NCI-H1417 (cell line): ENCODE measurements around the gene COG5.

ENCODE experiments used
- DNase-seq, 3 experiments: peaks; one replicate each; lab custom pipeline; 2025; lab: John Stamatoyannopoulos, UW

COG5 gene

DNA sequence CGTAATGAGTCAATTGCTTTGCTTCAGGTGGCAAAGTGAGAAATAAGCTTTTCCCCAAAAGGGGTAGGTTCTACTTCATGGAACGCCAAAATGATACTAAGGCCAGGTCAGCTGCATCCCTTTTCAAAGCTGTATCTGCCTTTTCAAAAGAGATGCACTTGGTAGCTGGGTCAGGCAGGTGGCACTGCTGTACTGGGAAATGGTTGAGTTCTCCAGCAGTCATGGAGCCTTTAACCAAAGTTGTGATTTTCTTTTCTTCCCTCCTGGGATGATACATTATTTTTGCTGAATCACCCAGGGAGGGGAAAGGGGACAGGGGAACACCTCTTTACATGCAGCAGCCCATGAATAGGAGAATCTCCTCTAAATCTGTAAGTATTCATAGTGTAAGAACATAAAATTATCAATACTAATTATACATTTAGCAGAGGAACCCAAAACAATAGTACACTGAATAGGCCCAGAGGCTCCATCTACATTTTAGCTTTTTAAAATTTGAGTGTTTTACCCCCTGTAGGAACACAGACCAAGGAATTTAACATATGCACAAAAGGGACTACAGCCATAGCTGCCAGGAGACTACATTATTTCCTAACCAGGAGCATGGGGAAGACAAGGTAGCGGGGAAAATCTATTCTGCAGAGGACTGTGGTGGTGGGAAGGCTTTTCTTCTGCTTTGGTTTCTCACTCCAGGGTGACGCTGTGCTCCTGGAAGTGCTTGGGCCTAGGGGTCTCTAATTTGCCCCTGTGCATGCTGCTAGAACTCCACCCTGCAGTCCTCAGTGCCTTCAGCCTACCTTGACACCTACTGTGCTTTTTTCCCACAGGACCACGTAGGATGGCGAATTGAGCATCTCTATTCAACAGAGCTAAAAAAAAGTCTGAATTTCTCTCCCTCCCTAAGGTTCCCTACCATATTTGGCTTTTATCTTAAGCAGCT lies 100.3 kb downstream of the COG5 start:
- DNase-seq: peak; percentile 44 to 81 (median 53)

- no peak for DNase-seq
Observed at GRCh38 chr7:107461938-107462533, 101.7 kb downstream of the COG5 start.

GRCh38 chr7:107453388-107453787 lies 110.3 kb downstream of the COG5 start:
- DNase-seq: no peak

GRCh38 chr7:107450970-107451369 lies 112.8 kb downstream of the COG5 start:
- no peak for DNase-seq

- no peak for DNase-seq
Observed at GRCh38 chr7:107446988-107447387, 116.7 kb downstream of the COG5 start.

DNA sequence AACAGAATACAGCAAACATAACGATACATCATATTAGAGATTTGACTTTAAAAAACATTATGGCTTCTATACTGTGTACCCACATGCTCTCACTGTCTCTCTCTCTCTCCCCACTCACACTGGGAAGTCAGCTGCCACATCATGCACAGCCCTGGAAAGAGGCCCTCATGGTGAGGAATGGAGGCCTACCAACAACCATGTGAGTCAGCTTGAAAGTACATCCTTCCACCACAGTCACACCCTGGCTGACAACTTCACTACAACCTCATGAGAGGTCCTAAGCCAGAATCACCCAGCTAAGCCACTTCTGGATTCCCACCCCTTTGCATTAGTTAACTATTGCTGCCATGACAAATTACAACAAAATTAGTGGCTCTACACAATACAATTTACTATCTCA lies 117.2 kb downstream of the COG5 start:
- DNase-seq: no peak

DNA sequence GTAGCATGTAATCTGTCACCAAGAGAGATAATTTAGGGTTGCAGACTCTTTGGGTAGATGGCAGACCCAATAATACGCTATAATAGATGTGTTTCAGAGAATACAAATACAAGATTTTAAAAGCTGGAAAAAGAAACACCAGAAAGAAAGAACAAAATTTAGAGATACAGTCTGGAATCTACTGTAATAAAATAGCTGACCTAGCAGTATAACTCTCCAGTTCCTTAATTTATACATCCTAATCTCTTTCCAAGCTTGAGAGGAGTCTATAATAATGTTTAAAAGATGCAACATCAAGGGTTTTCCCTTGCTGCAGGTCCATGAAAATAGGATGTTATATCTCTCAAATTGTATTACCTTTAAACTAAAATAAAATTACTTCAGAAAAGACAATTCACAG lies 121.0 kb downstream of the COG5 start:
- DNase-seq: no peak

- no peak for DNase-seq
Observed at GRCh38 chr7:107441581-107442422, 121.9 kb downstream of the COG5 start.

DNA sequence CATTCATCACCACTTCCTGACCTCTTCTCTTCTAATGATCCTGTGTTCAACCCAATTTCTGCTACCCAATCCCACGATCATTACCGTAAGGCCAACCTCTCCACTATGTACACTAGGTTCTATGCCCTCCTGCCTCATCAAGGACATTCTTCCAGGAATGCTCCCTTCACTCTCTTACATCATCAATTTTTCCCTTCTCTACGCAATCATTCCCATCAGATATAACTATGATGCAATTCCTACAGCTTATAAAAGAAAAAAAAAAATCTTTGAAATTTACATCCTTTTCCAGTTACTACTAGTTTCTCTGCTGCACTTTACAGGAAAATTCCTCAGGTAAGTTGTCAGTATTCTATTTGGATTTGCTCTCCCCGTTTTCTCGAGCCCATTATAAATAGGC lies 124.7 kb downstream of the COG5 start:
- DNase-seq: no peak

DNA sequence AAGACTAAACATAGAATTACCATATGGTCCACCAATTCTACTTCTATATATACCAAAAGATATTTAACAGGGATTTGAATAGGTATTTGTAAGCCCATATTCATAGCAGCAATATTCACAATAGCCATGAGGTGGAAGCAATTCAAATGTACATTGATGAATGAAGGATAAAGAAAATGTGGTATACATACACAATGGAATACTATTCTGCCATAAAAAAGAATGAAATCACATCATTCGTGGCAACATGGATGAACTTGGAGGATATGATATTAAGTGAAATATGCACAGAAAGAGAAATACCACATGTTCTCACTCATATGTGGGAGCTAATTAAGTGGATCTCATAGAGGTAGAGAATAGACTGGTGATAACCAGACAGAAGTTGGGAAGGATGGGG lies 128.0 kb downstream of the COG5 start:
- no peak for DNase-seq

GRCh38 chr7:107432261-107432660 lies 131.5 kb downstream of the COG5 start:
- DNase-seq: no peak

DNA sequence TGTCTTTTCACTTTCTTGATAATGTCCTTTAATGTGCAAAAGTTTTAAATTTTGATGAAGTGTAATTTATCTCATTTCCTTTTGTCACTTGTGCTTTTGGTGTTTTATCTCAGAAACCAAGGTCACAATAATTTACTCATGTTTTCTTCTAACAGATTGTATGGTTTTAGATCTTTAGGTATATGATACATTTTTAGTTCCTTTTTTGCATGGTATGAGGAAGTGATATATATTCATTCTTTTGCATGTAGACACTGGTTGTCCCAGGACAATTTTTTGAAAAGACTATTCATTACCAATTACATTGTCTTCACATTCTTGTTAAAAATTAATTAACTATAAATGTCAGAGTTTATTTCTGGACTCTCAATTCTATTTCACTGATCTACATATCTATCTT lies 133.7 kb downstream of the COG5 start:
- DNase-seq: no peak

- DNase-seq: no peak
Observed at GRCh38 chr7:107428642-107429041, 135.1 kb downstream of the COG5 start.

GRCh38 chr7:107427462-107427861 lies 136.3 kb downstream of the COG5 start:
- no peak for DNase-seq

GRCh38 chr7:107414198-107414597 lies 149.5 kb downstream of the COG5 start:
- DNase-seq: no peak

DNA sequence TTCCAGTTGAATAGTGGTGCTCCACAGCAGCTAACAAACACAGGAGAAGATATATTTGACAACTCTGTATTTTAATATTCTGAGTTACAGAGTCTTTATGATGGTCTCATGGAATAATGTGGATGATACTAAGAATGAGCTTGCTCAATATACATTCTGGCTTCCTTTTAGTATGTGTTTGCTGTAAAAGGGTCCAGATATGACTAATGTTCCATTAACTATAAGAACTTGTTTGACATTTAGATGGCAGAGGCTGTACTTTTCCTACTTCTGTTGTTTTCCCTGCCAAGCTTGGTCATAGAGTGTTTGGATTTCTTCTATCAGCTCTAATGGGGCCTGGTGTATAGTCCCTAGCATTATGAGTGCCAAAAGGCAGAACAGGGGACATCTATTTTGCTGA lies 155.4 kb downstream of the COG5 start:
- DNase-seq: no peak

GRCh38 chr7:107405559-107405958 lies 158.2 kb downstream of the COG5 start:
- no peak for DNase-seq

GRCh38 chr7:107404740-107405537 lies 158.8 kb downstream of the COG5 start:
- peak in 1 of 3 experiments; percentile 13 for DNase-seq

GRCh38 chr7:107398161-107398560 lies 165.6 kb downstream of the COG5 start:
- no peak for DNase-seq

DNA sequence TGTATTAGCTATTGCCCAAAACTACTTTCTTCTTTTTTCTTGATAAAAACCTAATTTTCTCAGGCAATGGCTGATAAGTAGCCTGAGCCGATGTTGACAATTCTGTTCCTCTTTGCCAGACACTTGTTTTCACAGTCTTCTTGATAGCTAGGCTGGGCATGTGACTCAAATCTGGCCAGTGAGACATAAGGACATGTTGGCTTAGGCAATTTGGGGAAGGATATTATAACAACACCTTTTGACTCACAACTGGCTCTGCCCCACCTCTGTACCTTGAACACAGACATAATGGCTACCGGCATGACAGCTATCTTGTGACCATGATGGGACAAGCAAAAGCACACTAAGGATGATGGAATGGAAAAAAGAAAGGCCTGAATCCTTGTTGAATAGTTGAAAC lies 166.7 kb downstream of the COG5 start:
- no peak for DNase-seq

DNA sequence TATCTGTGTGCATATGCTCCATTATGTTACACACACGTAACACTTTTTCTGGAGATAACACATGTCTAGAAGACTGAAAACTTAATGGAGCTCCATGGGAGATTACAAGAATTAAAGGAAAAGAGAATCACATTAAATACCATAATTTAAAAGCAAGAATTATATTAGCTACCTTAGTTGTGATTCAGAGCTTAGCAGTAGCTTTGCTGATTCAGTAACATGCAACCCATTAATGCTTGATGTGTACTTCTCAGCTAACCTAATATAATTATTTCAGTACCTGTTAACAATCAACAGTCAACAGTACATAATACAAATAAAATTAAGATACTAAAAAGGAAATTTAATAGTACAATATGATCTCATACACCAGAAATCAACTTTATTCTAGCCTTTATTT lies 167.6 kb downstream of the COG5 start:
- no peak for DNase-seq

- DNase-seq: no peak
Observed at GRCh38 chr7:107394831-107395230, 168.9 kb downstream of the COG5 start.
